Ishikawa (cell line): Measurements from ENCODE around the gene PHKA2.

Experiments used
- EP300 ChIP-seq: IDR thresholded peaks from 2 replicates; pipeline ENCODE4 v1.6.1; 2012; ENCODE audit warnings: borderline replicate concordance
- FOXM1 ChIP-seq: IDR thresholded peaks from 2 replicates; pipeline ENCODE4 v1.6.1; 2012; ENCODE audit warnings: low read depth, borderline replicate concordance
- MAX ChIP-seq: IDR thresholded peaks from 2 replicates; pipeline ENCODE4 v1.6.1; 2012
- RAD21 ChIP-seq: IDR thresholded peaks from 2 replicates; pipeline ENCODE4 v1.6.1; 2012; ENCODE audit warnings: low read depth
- REST ChIP-seq: IDR thresholded peaks from 2 replicates; pipeline ENCODE4 v1.6.1; 2012; ENCODE audit warnings: low read depth, mild to moderate bottlenecking
- TAF1 ChIP-seq: IDR thresholded peaks from 2 replicates; pipeline ENCODE4 v1.6.1; 2012; ENCODE audit warnings: low read depth, mild to moderate bottlenecking
- ZBTB7A ChIP-seq: IDR thresholded peaks from 2 replicates; pipeline ENCODE4 v1.6.1; 2012; ENCODE audit warnings: low read depth

GRCh38 chrX:18992829-18993228, 8.9 kb upstream of the PHKA2 start:
- TF ChIP-seq MAX (no peak), REST (no peak), TAF1 (no peak), EP300 (no peak), RAD21 (no peak), FOXM1 (no peak), ZBTB7A (no peak)
